Measurements from ENCODE around the gene OGFOD2. TPM values are rescaled to one million over a fixed set of nuclear protein-coding genes. Genes with fewer than 3 reads are reported as not detected.

Gene OGFOD2
- total and polyA plus RNA-seq, 2 donors, result 12.1 to 20.6 TPM

- Histone ChIP-seq H3K27me3 (ENCODE audit: control insufficient read depth in 2 of 2, insufficient read depth in 1 of 2, low read length in 1 of 2) (no peaks in the 10 kb centered on the region), H3K4me3 (ENCODE audit: low read length in 2 of 2) (no peak overlapping the region), H3K9me3 (ENCODE audit: control insufficient read depth in 2 of 2, insufficient read depth in 1 of 2, low read length in 1 of 2) (peaks cover 1 to 8% of the 10 kb centered on the region in 2 donors), H3K4me1 (ENCODE audit: control insufficient read depth in 2 of 2, insufficient read depth in 2 of 2, low read length in 2 of 2) (peaks cover 2 to 4% of the 10 kb centered on the region in 2 donors), H3K27ac (ENCODE audit: low read depth in 1 of 2, low read length in 1 of 2) (no peak overlapping the region), H3K36me3 (ENCODE audit: control insufficient read depth in 2 of 2, insufficient read depth in 2 of 2, low read length in 1 of 2) (peaks cover 99% of the 10 kb centered on the region in 2 donors)
- DNase-seq (ENCODE audit: low read depth in 6 of 9, low spot score in 9 of 9), result no peak
- 95% methylated on average over 20 of the region's 20 CpGs for WGBS
Measured at GRCh38 chr12:122995503-122996187, 20.6 kb downstream of the OGFOD2 start.

- Histone ChIP-seq H3K4me3 (ENCODE audit: low read length in 2 of 2) (no peak overlapping the region), H3K27ac (ENCODE audit: low read depth in 1 of 2, low read length in 1 of 2) (no peak overlapping the region), H3K27me3 (ENCODE audit: control insufficient read depth in 2 of 2, insufficient read depth in 1 of 2, low read length in 1 of 2) (no peaks in the 10 kb centered on the region), H3K4me1 (ENCODE audit: control insufficient read depth in 2 of 2, insufficient read depth in 2 of 2, low read length in 2 of 2) (peaks cover 2 to 4% of the 10 kb centered on the region in 2 donors), H3K9me3 (ENCODE audit: control insufficient read depth in 2 of 2, insufficient read depth in 1 of 2, low read length in 1 of 2) (peaks cover 1 to 8% of the 10 kb centered on the region in 2 donors), H3K36me3 (ENCODE audit: control insufficient read depth in 2 of 2, insufficient read depth in 2 of 2, low read length in 1 of 2) (peaks cover 99% of the 10 kb centered on the region in 2 donors)
- over 99% methylated on average over 7 of the region's 7 CpGs for WGBS
- no peak for DNase-seq (ENCODE audit: low read depth in 6 of 9, low spot score in 9 of 9)
Measured at GRCh38 chr12:122996188-122996601, 21.2 kb downstream of the OGFOD2 start.

- 98% methylated on average over 16 of the region's 16 CpGs for WGBS
- H3K4me1 ChIP-seq (ENCODE audit: control insufficient read depth in 2 of 2, insufficient read depth in 2 of 2, low read length in 2 of 2), result peaks cover 2 to 4% of the 10 kb centered on the region in 2 donors
- H3K4me3 ChIP-seq (ENCODE audit: low read length in 2 of 2), result no peak overlapping the region
- H3K9me3 ChIP-seq (ENCODE audit: control insufficient read depth in 2 of 2, insufficient read depth in 1 of 2, low read length in 1 of 2), result peaks cover 1 to 8% of the 10 kb centered on the region in 2 donors
- H3K36me3 ChIP-seq (ENCODE audit: control insufficient read depth in 2 of 2, insufficient read depth in 2 of 2, low read length in 1 of 2), result peaks cover 99% of the 10 kb centered on the region in 2 donors
- no peaks in the 10 kb centered on the region for H3K27me3 ChIP-seq (ENCODE audit: control insufficient read depth in 2 of 2, insufficient read depth in 1 of 2, low read length in 1 of 2)
- no peak for DNase-seq (ENCODE audit: low read depth in 6 of 9, low spot score in 9 of 9)
- no peak overlapping the region for H3K27ac ChIP-seq (ENCODE audit: low read depth in 1 of 2, low read length in 1 of 2)
Measured at GRCh38 chr12:122996621-122997342, 21.7 kb downstream of the OGFOD2 start.

- 97% methylated on average over 25 of the region's 25 CpGs for WGBS
- peaks cover 2 to 4% of the 10 kb centered on the region in 2 donors for H3K4me1 ChIP-seq (ENCODE audit: control insufficient read depth in 2 of 2, insufficient read depth in 2 of 2, low read length in 2 of 2)
- peaks cover 1 to 8% of the 10 kb centered on the region in 2 donors for H3K9me3 ChIP-seq (ENCODE audit: control insufficient read depth in 2 of 2, insufficient read depth in 1 of 2, low read length in 1 of 2)
- no peak for DNase-seq (ENCODE audit: low read depth in 6 of 9, low spot score in 9 of 9)
- no peak overlapping the region for H3K4me3 ChIP-seq (ENCODE audit: low read length in 2 of 2)
- H3K27ac ChIP-seq (ENCODE audit: low read depth in 1 of 2, low read length in 1 of 2), result peak overlapping the region in 1 of 2 donors; percentile 17
- H3K27me3 ChIP-seq (ENCODE audit: control insufficient read depth in 2 of 2, insufficient read depth in 1 of 2, low read length in 1 of 2), result no peaks in the 10 kb centered on the region
- H3K36me3 ChIP-seq (ENCODE audit: control insufficient read depth in 2 of 2, insufficient read depth in 2 of 2, low read length in 1 of 2), result peaks cover 94 to 97% of the 10 kb centered on the region in 2 donors
Measured at GRCh38 chr12:122997343-122998250, 22.6 kb downstream of the OGFOD2 start.

- peaks cover 92 to 95% of the 10 kb centered on the region in 2 donors for H3K36me3 ChIP-seq (ENCODE audit: control insufficient read depth in 2 of 2, insufficient read depth in 2 of 2, low read length in 1 of 2)
- peak overlapping the region in 1 of 2 donors; percentile 17 for H3K27ac ChIP-seq (ENCODE audit: low read depth in 1 of 2, low read length in 1 of 2)
- H3K27me3 ChIP-seq (ENCODE audit: control insufficient read depth in 2 of 2, insufficient read depth in 1 of 2, low read length in 1 of 2), result no peaks in the 10 kb centered on the region
- 87% methylated on average over 4 of the region's 4 CpGs for WGBS
- H3K4me1 ChIP-seq (ENCODE audit: control insufficient read depth in 2 of 2, insufficient read depth in 2 of 2, low read length in 2 of 2), result peaks cover 2 to 4% of the 10 kb centered on the region in 2 donors
- no peak for DNase-seq (ENCODE audit: low read depth in 6 of 9, low spot score in 9 of 9)
- no peak overlapping the region for H3K4me3 ChIP-seq (ENCODE audit: low read length in 2 of 2)
- H3K9me3 ChIP-seq (ENCODE audit: control insufficient read depth in 2 of 2, insufficient read depth in 1 of 2, low read length in 1 of 2), result peaks cover 1 to 8% of the 10 kb centered on the region in 2 donors
Measured at GRCh38 chr12:122998316-122998715, 23.3 kb downstream of the OGFOD2 start.

- no peak overlapping the region for H3K27ac ChIP-seq (ENCODE audit: low read depth in 1 of 2, low read length in 1 of 2)
- H3K27me3 ChIP-seq (ENCODE audit: control insufficient read depth in 2 of 2, insufficient read depth in 1 of 2, low read length in 1 of 2), result no peaks in the 10 kb centered on the region
- DNase-seq (ENCODE audit: low read depth in 6 of 9, low spot score in 9 of 9), result no peak
- H3K4me1 ChIP-seq (ENCODE audit: control insufficient read depth in 2 of 2, insufficient read depth in 2 of 2, low read length in 2 of 2), result peaks cover 2 to 4% of the 10 kb centered on the region in 2 donors
- WGBS, result 97% methylated on average over 8 of the region's 8 CpGs
- H3K4me3 ChIP-seq (ENCODE audit: low read length in 2 of 2), result no peak overlapping the region
- peaks cover 92 to 95% of the 10 kb centered on the region in 2 donors for H3K36me3 ChIP-seq (ENCODE audit: control insufficient read depth in 2 of 2, insufficient read depth in 2 of 2, low read length in 1 of 2)
- H3K9me3 ChIP-seq (ENCODE audit: control insufficient read depth in 2 of 2, insufficient read depth in 1 of 2, low read length in 1 of 2), result peaks cover 1 to 8% of the 10 kb centered on the region in 2 donors
Measured at GRCh38 chr12:122999196-122999946, 24.3 kb downstream of the OGFOD2 start.

GRCh38 chr12:122999986-123000420 is 25.0 kb downstream of the OGFOD2 start:
- H3K4me3 ChIP-seq (ENCODE audit: low read length in 2 of 2), result no peak overlapping the region
- H3K27ac ChIP-seq (ENCODE audit: low read depth in 1 of 2, low read length in 1 of 2), result no peak overlapping the region
- 88% methylated on average over 20 of the region's 20 CpGs for WGBS
- H3K27me3 ChIP-seq (ENCODE audit: control insufficient read depth in 2 of 2, insufficient read depth in 1 of 2, low read length in 1 of 2), result no peaks in the 10 kb centered on the region
- H3K9me3 ChIP-seq (ENCODE audit: control insufficient read depth in 2 of 2, insufficient read depth in 1 of 2, low read length in 1 of 2), result peaks cover 1 to 3% of the 10 kb centered on the region in 2 donors
- no peak for DNase-seq (ENCODE audit: low read depth in 6 of 9, low spot score in 9 of 9)
- H3K36me3 ChIP-seq (ENCODE audit: control insufficient read depth in 2 of 2, insufficient read depth in 2 of 2, low read length in 1 of 2), result peaks cover 92 to 95% of the 10 kb centered on the region in 2 donors
- peaks cover 2 to 4% of the 10 kb centered on the region in 2 donors for H3K4me1 ChIP-seq (ENCODE audit: control insufficient read depth in 2 of 2, insufficient read depth in 2 of 2, low read length in 2 of 2)

- Histone ChIP-seq H3K4me3 (ENCODE audit: low read length in 2 of 2) (no peak overlapping the region), H3K36me3 (ENCODE audit: control insufficient read depth in 2 of 2, insufficient read depth in 2 of 2, low read length in 1 of 2) (peaks cover 92 to 95% of the 10 kb centered on the region in 2 donors), H3K9me3 (ENCODE audit: control insufficient read depth in 2 of 2, insufficient read depth in 1 of 2, low read length in 1 of 2) (peaks cover 1 to 3% of the 10 kb centered on the region in 2 donors), H3K27me3 (ENCODE audit: control insufficient read depth in 2 of 2, insufficient read depth in 1 of 2, low read length in 1 of 2) (no peaks in the 10 kb centered on the region), H3K27ac (ENCODE audit: low read depth in 1 of 2, low read length in 1 of 2) (peak overlapping the region in 1 of 2 donors; percentile 37), H3K4me1 (ENCODE audit: control insufficient read depth in 2 of 2, insufficient read depth in 2 of 2, low read length in 2 of 2) (peaks cover 2 to 4% of the 10 kb centered on the region in 2 donors)
- 98% methylated on average over 10 of the region's 10 CpGs for WGBS
- DNase-seq (ENCODE audit: low read depth in 6 of 9, low spot score in 9 of 9), result no peak
Measured at GRCh38 chr12:123000578-123000977, 25.5 kb downstream of the OGFOD2 start.

Data from thymus (tissue), 11 donors.